ENCODE measurements around the gene PSMA6.

PSMA6 gene

DNA sequence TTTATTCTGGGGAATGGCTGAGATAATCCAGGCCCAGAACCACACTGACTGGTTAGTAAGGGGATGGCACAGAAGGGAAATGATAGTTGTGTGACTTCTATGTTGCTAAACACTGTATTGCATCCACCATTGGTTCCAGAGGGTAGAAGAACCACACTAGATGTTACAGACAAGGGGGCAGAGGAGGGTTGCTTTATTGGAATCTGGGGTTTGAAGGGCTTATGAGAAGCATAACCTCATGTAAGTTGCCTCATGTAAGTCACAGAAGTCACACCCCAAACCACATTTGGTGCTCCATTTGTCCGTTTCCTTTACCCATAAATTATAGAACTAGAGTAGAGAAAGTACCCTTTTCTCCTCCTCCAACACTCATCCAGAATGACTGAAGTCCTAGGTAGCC, 5.5 kb upstream of the PSMA6 start:
- Histone ChIP-seq H3K27ac (replicated peaks) (peak overlapping the region; percentile 92), H3K4me3 (replicated peaks; ENCODE audit: insufficient read depth, low read length) (no peak overlapping the region), H3K27me3 (ENCODE audit: insufficient read depth, poor library complexity, severe bottlenecking) (no peaks in the 10 kb centered on the region)
- peak in 1 of 2 experiments; percentile 85 for DNase-seq (ENCODE audit: low read depth in 1 of 2, low spot score in 1 of 2)
- TF ChIP-seq, protein P1, sequence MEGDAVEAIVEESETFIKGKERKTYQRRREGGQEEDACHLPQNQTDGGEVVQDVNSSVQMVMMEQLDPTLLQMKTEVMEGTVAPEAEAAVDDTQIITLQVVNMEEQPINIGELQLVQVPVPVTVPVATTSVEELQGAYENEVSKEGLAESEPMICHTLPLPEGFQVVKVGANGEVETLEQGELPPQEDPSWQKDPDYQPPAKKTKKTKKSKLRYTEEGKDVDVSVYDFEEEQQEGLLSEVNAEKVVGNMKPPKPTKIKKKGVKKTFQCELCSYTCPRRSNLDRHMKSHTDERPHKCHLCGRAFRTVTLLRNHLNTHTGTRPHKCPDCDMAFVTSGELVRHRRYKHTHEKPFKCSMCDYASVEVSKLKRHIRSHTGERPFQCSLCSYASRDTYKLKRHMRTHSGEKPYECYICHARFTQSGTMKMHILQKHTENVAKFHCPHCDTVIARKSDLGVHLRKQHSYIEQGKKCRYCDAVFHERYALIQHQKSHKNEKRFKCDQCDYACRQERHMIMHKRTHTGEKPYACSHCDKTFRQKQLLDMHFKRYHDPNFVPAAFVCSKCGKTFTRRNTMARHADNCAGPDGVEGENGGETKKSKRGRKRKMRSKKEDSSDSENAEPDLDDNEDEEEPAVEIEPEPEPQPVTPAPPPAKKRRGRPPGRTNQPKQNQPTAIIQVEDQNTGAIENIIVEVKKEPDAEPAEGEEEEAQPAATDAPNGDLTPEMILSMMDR (IDR thresholded peaks at IDR 0.05; ENCODE audit: insufficient read depth, low read length): no peak

DNA sequence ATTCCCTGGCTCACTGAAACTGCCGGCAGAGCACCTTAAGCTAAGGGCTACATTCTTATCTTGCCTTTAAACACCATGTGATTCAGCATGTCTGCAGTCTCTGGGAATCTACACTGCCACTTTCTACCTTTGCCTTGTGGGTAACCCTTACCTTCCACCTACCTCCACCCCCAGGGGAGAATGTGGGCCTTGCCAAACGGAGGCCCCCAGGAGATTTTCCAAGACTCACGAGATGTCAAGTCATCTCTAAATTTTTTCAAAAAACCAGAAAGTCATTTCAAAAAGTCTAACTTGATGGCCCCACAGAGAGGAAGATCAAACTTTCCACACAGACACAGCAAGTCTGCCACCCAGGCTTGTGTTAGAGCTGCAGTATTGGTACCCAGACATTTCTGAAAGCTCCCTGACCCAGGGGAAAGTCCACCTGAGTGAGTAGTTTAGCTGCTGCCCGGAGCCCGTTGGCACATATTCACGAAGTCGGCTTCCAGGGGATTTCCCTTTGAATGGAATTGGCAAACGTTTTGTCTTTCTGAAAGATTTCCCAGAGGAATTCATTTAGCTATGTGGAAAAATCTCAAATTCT, 4.7 kb upstream of the PSMA6 start:
- no peak overlapping the region for H3K4me3 ChIP-seq (replicated peaks; ENCODE audit: insufficient read depth, low read length)
- H3K27ac ChIP-seq (replicated peaks): peak overlapping the region; percentile 92
- DNase-seq (ENCODE audit: low read depth in 1 of 2, low spot score in 1 of 2): peak in 1 of 2 experiments; percentile 12
- TF ChIP-seq SPI1 (IDR thresholded peaks at IDR 0.05; ENCODE audit: borderline replicate concordance, low read depth): no peak
- TF ChIP-seq, protein P1 (IDR thresholded peaks at IDR 0.05; ENCODE audit: insufficient read depth, low read length): no peak
- TF ChIP-seq, protein P2, sequence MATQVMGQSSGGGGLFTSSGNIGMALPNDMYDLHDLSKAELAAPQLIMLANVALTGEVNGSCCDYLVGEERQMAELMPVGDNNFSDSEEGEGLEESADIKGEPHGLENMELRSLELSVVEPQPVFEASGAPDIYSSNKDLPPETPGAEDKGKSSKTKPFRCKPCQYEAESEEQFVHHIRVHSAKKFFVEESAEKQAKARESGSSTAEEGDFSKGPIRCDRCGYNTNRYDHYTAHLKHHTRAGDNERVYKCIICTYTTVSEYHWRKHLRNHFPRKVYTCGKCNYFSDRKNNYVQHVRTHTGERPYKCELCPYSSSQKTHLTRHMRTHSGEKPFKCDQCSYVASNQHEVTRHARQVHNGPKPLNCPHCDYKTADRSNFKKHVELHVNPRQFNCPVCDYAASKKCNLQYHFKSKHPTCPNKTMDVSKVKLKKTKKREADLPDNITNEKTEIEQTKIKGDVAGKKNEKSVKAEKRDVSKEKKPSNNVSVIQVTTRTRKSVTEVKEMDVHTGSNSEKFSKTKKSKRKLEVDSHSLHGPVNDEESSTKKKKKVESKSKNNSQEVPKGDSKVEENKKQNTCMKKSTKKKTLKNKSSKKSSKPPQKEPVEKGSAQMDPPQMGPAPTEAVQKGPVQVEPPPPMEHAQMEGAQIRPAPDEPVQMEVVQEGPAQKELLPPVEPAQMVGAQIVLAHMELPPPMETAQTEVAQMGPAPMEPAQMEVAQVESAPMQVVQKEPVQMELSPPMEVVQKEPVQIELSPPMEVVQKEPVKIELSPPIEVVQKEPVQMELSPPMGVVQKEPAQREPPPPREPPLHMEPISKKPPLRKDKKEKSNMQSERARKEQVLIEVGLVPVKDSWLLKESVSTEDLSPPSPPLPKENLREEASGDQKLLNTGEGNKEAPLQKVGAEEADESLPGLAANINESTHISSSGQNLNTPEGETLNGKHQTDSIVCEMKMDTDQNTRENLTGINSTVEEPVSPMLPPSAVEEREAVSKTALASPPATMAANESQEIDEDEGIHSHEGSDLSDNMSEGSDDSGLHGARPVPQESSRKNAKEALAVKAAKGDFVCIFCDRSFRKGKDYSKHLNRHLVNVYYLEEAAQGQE (IDR thresholded peaks at IDR 0.05; ENCODE audit: insufficient replicate concordance, low read depth): no peak
- 0 out of 2 replicates have a peak, but pooled peaks have one; percentile 1 for TF ChIP-seq GABPA (IDR thresholded peaks at IDR 0.05; ENCODE audit: low read depth)
- no peaks in the 10 kb centered on the region for H3K27me3 ChIP-seq (ENCODE audit: insufficient read depth, poor library complexity, severe bottlenecking)

DNA sequence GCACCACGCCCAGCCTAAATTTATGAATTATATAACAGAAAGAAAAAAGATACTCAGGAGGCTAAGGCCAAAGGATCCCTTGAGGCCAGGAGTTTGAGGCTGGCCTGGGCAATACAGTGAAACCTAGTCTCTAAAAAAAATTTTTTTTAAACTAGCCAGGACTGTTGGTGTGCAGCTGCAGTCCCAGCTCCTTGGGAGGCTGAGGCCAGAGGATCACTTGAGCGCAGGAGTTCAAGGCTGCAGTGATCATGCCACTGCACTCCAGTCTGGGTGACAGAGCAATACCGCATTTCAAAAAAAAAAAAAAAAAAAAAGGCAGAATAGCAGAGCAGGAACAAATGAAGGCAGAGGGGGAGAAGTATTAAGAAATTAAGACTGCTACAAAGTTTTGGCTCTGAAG, 2.6 kb upstream of the PSMA6 start:
- DNase-seq (ENCODE audit: low read depth in 1 of 2, low spot score in 1 of 2): no peak
- H3K27me3 ChIP-seq (ENCODE audit: insufficient read depth, poor library complexity, severe bottlenecking): no peaks in the 10 kb centered on the region
- TF ChIP-seq POLR2AphosphoS5 (IDR thresholded peaks at IDR 0.05; ENCODE audit: low read depth) (no peak), SPI1 (IDR thresholded peaks at IDR 0.05; ENCODE audit: borderline replicate concordance, low read depth) (no peak), GABPA (IDR thresholded peaks at IDR 0.05; ENCODE audit: low read depth) (no peak)
- TF ChIP-seq, protein P2 (IDR thresholded peaks at IDR 0.05; ENCODE audit: insufficient replicate concordance, low read depth): no peak
- TF ChIP-seq, protein P1 (IDR thresholded peaks at IDR 0.05; ENCODE audit: insufficient read depth, low read length): no peak
- H3K27ac ChIP-seq (replicated peaks): no peak overlapping the region
- no peak overlapping the region for H3K4me3 ChIP-seq (replicated peaks; ENCODE audit: insufficient read depth, low read length)
